Coronary artery (tissue), 2 donors: Measurements from ENCODE around the gene VPS4B.

Experiments
- DNase-seq: peaks from one replicate; pipeline ENCODE4 v3.0.0-alpha.2; 2017; ENCODE audit warnings: low spot score
- H3K27ac ChIP-seq, 2 donors: fragments of 200-600 bp; sonication (generic); one replicate each; pipeline ENCODE4 v1.5.1; 2016 to 2019
- H3K4me3 ChIP-seq: fragments of 200-600 bp; sonication (generic); 2 replicates; pipeline ENCODE4 v1.5.1; 2016; ENCODE audit warnings: mild to moderate bottlenecking, moderate library complexity
- TF ChIP-seq, protein P1 (sequence below): fragments of 200-600 bp; sonication (generic); IDR thresholded peaks from one replicate; pipeline ENCODE4 v1.5.1; 2019; ENCODE audit warnings: antibody characterized with exemption

VPS4B gene

DNA sequence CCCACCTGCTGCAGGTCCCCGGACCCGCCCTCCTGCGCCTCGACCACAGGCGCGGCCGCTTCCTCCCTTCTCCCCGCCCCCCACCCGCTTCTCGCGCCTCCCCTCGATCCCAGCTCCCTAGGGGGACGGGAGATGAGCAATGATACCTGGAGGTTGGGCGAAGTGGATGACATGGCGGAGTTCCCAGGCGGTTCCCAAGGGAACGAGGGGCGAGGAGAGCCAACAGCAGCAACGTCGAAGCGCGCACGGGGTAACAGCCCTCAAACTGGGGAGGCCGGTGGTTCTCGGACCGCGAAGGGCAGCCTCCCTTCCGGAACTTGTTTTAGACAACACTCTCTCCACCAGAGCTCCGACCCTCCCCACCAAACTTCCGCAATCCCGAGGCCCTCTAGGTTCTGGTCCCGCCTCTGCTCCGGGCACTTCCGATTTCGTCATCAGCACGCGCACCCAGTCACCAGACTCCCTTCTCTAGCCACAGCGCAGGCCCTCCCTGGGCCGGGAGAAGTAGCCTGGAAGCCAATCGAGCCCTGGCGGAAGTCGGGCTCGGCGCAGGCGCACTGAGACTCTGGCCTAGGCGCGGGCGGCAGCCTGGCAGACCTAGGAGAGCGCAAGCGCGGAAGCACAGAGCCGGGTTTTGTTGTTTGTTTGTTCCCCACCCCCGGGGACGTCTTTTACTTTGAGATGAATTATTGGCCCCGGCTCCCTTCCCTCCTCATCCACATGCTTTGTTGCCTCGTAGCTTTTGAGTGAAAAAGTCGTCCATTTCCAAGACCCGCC lies at the start of gene VPS4B:
VPS4B (minus strand) TSS at position 390 of the 777 bp plus-strand sequence; CDS start at position 173, 217 bp downstream.
- H3K4me3 ChIP-seq: peak within 1 kb of the TSS; percentile 94
- peak; percentile 99 for DNase-seq
- TF ChIP-seq, protein P1, sequence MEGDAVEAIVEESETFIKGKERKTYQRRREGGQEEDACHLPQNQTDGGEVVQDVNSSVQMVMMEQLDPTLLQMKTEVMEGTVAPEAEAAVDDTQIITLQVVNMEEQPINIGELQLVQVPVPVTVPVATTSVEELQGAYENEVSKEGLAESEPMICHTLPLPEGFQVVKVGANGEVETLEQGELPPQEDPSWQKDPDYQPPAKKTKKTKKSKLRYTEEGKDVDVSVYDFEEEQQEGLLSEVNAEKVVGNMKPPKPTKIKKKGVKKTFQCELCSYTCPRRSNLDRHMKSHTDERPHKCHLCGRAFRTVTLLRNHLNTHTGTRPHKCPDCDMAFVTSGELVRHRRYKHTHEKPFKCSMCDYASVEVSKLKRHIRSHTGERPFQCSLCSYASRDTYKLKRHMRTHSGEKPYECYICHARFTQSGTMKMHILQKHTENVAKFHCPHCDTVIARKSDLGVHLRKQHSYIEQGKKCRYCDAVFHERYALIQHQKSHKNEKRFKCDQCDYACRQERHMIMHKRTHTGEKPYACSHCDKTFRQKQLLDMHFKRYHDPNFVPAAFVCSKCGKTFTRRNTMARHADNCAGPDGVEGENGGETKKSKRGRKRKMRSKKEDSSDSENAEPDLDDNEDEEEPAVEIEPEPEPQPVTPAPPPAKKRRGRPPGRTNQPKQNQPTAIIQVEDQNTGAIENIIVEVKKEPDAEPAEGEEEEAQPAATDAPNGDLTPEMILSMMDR: no peak

DNA sequence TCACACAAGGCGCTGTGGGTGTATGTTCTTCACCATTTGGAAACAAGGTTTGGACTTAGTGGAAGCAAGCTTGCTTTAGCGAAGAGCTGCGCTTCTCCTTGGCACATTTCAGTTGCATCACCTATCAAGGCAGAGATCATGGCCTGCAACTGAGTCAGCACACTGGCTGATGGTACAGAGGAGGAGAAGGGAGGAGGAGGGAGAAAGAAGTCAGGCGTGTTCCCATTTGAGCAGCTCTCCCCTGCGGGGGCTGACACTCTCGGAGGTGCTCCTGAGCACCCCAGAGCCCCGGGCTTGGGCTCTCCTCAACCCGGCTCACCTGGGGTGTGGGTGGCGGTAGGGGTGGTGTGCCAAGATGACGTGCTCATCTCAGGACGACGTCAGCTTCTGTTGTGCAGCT lies 48.5 kb upstream of the VPS4B start:
- H3K4me3 ChIP-seq: no peak overlapping the region
- no peak for DNase-seq
- TF ChIP-seq, protein P1: no peak
- no peak overlapping the region for H3K27ac ChIP-seq

More for the DNA sequence above, at the start of gene VPS4B:
- H3K27ac ChIP-seq: peak within 1 kb of the TSS; percentile 92 to 97

DNA sequence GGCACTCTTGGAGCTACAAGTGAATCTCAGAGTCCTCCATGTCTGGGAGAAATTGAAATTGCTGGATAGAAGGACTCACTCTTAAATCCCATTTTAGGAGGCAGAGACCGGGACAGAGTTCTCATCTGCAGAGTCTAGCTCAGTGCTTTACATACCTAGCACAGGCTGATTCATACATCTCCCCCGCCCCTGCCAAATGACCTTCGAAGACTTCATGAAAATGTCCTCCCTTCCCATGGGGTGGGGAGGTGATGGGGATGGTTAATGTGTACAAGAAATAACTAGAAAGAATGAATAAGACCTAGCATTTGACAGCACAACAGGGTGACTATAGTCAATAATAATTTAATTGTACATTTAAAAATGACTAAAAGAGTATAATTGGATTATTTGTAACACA lies 46.3 kb upstream of the VPS4B start:
- Histone ChIP-seq H3K27ac (no peak overlapping the region), H3K4me3 (no peak overlapping the region)
- DNase-seq: no peak
- TF ChIP-seq, protein P1: no peak

DNA sequence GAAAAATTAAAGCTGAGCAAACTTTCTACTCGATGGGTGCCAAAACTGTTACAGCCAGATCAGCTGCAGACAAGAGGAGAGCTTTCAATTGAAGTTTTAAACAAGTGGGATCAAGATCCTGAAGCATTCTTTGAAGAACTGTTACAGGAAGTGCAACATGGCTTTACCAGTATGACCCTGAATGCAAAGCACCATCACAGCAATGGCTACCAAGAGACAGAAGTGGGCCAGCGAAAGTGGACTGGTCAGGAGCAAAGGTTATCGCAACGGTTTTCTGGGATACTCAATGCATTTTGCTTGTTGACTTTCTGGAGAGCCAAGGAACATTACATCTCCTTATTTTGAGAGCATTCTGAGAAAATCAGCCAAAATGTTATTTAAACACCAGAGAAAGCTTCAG lies 45.4 kb upstream of the VPS4B start:
- DNase-seq: no peak
- no peak overlapping the region for H3K4me3 ChIP-seq
- no peak overlapping the region for H3K27ac ChIP-seq
- TF ChIP-seq, protein P1: no peak

DNA sequence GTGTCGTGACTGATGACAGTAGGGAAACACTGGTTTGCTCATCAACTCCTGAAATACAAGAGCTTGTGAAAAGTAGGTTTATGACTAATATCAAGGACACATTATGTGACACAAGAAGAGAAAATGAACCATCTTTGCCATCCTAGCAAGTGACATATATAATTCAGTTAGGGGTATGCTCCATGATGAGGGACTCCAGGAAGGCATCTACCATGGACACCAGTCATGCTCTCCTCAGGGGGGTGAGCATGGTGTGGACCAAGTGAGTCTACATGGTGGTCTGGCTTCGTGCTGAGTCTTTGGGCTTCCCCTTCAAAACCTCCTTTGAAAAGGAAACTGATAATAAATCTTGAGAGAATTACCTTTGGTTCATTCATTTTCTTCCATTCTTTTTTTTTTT lies 42.8 kb upstream of the VPS4B start:
- no peak for DNase-seq
- no peak overlapping the region for H3K27ac ChIP-seq

DNA sequence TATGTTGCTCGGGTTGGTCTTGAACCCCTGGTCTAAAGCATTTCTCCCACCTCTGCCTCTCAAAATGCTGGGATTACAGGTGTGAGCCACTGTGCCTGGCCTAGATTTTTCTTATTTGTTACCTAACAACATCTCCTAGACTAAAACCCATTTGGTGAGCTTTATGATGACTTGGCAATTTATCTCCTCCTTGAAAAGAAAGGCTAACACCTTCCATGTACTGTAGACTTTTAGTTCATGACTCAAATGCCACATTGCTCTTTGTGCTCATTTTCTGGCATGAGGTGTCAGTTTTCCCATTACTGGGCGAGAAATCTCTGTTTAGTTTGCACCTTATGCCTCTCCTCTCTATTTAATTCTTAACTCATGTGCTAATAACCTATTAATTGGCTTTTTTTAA lies 42.2 kb upstream of the VPS4B start:
- Histone ChIP-seq H3K27ac (no peak overlapping the region), H3K4me3 (no peak overlapping the region)
- no peak for DNase-seq
- TF ChIP-seq, protein P1: no peak

More for the DNA sequence above, 42.8 kb upstream of the VPS4B start:
- TF ChIP-seq, protein P1: no peak
- no peak overlapping the region for H3K4me3 ChIP-seq

DNA sequence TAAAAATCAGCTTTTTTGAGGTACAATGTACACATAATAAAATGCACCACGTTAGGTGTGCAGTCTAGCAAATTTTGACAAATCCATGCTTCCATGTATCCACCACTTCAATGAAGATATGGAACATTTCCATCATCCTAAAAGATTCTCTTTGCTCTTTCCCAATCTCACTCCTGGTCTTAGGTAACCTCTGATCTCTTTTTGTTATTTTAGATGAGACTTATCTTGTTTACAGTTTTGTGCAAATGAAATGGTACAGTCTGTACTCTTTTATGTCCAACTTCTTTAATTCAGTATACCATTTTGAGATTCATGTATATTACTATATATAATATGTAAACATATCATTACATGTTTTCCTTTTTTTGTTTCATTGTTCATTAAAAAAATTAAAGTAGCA lies 38.1 kb upstream of the VPS4B start:
- H3K27ac ChIP-seq: no peak overlapping the region
- no peak for DNase-seq
- no peak overlapping the region for H3K4me3 ChIP-seq
- TF ChIP-seq, protein P1: no peak
